ENCODE data around the gene NLRC5.
"Not testable (repeated sequence)": the region's sequence is repeated elsewhere in the genome, so short reads cannot be mapped to it uniquely, and the experiment has no call there.

Gene NLRC5

DNA sequence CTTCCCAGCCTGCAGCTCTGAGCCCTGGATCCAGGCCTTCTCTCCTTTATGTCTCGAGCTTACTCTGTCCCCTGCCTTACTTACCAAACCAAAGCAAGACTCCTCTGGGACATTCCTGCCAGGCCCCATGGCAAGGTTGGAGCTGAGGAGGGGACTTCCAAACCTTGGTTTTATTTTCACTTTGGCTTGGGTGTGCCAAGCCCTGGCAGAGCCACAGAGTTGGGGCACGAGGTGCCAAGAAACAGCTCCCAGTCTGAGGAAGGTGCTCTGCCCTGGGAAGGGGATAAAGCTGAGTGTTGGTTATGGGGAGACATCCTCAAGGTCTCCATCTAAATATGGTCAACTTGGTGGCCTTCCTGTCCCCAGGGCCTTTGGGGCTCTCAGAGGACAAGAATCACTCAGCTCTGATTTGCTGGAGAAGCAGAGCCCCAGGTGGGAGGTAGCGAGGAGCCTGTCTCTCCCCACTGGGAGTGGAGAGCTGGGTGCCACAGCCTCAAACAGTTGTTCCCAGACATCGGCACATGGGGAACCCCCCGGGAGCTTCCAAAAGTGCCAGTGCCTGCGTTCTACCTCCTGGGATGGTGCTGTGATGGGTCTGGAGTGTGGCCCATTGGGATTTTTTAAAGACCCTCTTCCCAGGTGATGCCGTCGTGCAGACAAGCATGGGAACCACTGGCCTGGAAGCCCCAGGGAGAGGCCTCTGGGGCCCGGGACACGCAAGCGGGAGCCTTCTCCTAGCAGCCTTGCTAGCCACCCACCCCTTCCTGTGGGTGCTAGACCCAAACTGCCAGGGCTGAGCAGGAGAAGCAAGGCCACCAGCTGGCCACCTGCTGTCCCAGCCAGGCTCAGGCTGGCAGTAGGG, 10.3 kb downstream of the NLRC5 start:
- no peak for DNase-seq (ENCODE audit: low read depth)

DNA sequence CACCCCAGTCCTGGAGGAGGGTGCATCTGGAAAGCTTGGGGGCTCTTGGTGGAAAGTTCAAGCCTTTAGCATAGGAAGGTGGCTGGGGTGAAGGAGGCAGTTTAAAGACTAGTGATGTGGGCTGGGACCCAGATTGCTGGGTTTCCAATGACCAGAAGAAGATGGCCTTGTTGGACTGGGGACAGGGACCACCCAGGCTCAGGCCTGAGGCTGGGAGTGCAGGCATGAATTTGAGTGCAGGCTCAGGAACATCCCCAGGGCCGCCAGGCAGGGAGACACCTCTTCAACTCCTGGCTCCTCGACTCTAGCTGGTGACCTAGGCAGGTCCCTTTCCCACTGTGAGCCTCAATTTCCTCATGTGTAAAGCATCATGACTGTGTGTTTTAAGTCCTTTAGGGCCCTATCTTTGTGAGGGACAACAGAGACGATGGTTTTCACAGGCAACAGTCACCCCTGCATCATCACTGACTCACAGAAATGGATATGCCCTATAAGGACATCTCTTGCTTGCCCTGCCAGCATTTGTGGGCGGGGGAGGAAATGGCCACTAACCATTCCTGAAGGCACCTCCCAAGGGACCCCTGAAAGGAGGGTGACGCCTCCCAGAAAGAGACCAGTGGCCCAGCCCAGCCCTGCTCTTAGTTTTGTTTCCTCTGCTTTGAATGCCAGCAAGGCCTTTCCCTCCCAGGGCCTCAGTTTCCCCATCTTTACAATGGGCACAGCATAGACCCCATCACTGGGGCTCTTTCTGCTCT, 11.1 kb downstream of the NLRC5 start:
- peak; percentile 72 for DNase-seq (ENCODE audit: low read depth)

DNA sequence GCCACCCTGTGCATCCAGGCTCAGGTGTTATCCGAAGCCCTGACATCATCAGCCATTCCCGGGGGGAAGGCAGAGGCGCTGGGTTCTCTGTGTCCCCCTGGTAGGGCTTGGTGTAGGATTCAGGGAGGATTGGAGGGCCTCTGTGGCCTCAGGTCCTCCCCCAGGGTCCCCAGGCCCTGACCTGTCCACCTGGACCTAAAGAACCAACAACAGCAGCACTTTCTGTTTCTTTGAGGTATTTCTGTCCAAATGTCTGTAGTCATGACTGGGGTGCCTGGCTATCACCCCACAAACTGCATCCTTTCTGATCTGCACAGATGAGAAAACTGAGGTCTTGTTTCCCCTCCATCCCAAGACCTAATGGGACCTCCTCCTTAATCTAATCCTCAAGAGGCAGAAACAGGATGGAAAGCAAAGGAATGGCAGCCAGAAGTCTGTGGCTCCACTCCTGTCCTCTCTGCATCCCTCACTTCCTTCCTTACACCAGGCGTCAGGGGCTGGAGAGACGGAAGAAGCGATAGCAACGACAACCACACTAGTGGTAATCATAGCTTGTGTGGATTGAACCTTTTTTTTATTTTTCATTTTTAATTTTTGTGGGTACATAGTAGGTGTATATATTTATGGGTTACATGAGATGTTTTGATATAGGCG, 11.8 kb downstream of the NLRC5 start:
- DNase-seq (ENCODE audit: low read depth) = no peak

DNA sequence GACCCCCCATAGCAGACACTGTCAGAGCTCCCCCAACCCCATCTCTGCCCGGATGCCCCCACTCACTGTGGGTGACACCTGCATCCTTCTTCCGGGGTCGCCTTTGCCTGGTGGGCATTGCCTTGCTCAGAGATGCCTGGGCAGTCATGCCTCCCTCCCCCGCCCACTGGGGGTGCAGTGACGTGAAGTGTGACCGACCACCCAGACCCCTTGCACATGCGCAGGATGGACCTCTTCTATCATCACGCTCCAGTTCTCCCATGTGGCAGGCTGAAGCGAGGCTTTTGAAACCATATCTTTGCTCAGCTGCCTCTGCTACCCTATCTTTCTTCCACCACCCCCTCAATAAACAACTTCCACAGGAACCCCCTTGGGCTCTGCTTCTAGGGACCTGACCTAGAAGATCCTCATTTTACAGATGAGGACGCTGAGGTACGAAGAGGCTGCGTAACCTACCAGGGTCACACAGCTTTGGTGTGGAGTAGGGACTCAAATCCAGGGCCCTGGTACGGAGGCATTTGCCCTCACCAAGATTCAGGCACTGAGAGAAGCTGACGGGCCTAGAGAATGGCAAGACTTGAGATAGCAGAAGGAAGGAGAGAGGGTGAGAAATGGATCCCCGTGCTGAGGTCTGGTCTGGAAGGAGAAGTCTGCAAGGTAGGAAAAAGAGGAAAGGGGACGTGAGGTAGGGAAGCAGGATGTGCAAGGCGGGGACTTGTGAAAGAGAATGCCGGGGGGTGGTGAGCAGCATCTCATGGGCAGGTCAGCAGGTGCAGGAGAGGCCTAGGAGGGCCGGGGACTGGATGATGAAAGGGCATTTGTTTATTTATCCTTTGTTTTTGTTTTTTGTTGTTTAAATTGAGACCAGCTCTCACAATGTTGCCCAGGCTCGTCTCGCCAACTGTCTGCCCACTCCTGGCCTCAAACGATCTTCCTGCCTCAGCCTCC, 14.4 kb downstream of the NLRC5 start:
- DNase-seq (ENCODE audit: low read depth) = no peak

DNA sequence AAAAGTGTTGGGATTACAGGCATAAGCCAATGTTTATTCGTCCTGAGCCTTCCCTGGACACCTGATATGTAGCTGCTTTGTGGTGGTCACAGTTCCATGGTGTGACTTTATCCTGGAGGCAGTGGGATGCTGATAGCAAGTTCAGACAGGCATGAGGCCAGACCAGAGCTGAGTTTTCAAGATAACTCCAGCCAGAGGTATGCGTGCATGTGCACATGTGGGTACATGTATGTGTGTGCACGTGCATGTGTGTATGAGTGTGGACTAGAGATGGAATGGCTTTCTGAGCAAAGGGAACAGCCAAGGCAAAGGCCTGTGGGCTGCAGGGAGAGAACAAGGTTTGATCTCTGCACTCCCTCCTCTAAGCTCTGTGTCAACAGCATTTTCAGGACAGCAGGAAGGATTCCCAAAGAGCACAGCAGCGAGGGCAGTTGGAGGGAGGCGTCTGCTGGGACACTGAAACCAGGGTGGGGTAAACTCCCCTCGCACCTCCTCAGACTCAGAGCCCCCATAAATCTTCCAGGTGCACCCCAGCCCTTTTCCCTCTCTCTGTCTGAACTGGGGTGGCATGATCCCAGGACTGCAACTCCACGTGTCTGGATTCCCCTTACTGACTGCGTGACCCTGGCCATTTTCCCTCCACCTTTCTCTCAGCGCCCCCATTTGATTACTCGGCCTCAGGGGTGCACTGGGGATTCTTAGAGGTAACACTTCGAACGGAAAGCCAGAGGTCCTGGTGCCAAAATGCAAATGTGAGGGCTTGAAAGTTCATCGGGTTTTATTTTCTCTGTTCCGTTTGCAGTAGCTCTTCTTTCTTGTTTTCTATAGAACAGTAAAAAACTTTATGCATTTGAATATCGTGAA, 15.3 kb downstream of the NLRC5 start:
- no peak for DNase-seq (ENCODE audit: low read depth)

DNA sequence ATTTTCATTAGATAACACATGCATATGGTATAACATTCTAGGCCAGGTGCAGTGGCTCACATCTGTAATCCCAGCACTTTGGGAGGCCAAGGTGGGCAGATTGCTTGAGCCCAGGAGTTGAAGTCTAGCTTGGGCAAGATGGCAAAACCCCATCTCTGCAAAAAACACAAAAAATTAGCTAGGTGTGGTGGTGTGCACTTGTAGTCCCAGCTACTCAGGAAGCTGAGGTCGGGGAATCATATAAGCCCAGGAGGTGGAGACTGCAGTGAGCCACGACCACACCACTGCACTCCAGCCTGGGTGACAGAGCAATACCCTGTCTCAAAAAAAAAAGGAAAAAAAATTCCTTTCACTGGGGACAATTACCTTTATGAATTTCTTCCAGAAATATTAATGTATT, 16.2 kb downstream of the NLRC5 start:
- DNase-seq (ENCODE audit: low read depth) = not testable (repeated sequence)

DNA sequence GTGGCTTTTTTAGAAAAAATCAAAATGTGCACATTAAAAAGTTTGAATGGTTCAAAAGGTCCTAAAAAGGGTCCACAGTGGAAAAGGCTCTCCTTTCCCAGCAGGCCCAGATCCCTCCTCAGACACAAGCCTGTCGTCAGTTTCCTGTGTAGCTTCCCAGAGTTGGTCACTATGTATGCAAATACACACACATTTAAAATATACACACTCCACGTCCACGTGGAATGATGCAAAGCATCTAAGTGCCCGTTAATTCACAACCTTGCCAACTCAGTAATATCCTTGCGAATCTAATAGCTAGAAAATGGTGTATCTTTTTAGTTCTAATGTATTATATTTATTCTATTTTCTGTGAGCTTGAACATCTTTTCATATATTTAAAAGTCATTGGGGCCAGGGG, 17.7 kb downstream of the NLRC5 start:
- DNase-seq (ENCODE audit: low read depth) = no peak

DNA sequence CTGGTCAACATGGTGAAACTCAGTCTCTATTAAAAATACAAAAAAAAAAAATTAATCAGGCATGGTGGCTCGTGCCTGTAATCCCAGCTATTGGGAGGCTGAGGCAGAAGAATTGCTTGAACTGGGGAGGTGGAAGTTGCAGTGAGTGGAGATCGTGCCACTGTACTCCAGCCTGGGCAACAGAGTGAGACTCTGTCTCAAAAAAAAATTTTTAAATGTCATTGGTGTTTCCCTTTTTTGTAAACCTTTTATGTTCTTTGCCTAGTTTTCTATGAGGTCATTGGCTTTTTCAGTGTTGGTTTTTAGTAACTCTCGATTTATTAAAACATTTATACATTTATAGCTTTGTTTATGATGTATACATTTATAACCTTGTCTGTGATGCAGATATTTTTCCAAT, 18.2 kb downstream of the NLRC5 start:
- DNase-seq (ENCODE audit: low read depth) = no peak

DNA sequence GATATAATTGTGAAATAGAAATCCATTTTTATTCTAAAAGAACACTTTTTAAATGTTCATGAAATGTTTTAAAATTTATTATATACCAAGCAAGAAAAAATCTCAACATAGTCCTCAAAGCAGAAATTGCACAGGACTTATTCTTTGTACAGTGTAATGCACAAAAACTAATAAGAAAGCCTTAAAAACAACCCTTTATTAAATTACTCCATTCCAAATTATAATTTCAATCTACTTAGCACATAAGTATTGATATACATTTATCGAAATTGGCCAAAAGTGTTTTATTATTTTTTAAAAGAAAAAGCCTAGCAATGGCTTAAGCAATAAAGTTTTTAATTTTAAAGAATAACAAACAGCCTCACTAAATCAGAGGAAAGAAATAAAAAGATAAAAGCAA, 19.1 kb downstream of the NLRC5 start:
- no peak for DNase-seq (ENCODE audit: low read depth)

DNA sequence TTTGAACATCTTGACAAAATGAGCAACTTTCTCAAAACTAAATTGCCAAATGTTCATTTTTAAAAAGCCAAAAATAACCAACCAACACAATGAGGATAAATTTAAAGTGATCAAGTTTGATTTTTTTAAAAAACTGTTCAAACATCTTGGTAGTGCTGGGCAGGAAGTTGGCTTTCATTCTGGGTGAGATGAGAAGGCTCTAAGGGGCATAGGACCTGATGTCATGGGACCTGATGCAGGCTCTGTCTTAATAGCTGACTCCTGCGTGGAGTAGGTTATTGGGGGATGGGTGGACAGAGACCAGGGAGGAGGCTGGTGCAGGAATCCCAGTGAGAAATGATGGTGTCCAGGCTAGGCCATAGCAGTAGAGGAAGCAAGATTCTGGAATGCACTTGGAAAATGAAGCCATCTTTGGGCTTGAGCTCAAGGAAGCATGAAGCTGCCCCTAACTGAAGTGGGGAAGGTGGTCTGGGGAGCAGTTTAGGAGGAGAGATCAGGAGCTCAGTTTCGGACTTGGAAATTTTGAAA, 20.4 kb downstream of the NLRC5 start:
- DNase-seq (ENCODE audit: low read depth) = no peak

DNA sequence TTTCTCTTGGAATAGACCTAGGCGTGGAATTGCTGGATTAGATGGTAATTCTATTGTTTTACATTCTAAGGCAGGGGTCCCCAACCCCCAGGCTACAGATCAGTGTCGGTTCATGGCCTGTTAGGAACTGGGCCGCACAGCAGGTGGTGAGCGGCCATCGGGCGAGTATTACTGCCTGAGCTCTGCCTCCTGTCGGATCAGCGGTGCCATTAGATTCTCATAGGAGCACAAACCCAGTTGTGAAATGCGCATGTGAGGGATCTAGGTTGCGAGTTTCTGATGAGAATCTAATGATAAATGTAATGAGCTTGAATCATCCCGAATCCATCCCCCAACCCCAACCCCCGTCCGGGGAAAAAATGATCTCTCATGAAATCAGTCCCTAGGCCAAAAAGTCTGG, 23.0 kb downstream of the NLRC5 start:
- no peak for DNase-seq (ENCODE audit: low read depth)

DNA sequence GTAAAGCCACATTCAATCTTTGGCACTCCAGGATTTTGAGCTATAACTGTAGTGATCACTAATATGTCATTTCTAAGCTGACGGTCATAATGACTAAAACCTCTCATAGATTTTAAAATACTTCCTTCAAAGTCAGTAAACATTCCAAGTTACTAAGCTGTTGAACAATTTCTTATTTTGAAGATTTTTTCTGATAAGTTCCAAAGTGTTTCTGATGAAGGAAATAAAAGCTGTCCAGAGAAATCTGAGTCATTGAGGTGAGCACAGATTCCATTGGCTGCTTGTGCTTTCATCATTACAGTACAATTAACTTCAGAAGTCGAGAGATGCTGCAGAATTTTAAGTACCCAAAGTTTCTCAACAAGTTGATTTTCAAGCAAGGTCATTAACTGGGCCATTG, 23.9 kb downstream of the NLRC5 start:
- no peak for DNase-seq (ENCODE audit: low read depth)

DNA sequence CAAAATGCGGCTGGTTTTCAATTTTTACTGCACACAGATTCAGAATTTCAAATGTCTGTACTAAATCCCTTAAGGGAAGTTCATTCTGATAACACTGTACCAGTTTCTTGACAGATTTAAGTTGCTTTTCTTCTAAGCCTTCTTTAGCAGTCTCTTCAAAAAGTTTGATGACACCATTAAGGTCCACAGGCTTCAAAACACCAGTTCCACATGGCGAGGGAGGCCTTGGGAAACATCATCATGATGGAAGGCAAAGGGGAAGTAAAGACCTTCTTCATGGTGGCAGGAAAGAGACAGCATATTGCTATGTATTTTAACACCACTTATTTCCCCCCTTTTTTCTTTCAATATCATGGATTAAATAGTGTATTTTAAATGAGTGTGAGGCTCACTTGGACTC, 24.5 kb downstream of the NLRC5 start:
- DNase-seq (ENCODE audit: low read depth) = no peak

DNA sequence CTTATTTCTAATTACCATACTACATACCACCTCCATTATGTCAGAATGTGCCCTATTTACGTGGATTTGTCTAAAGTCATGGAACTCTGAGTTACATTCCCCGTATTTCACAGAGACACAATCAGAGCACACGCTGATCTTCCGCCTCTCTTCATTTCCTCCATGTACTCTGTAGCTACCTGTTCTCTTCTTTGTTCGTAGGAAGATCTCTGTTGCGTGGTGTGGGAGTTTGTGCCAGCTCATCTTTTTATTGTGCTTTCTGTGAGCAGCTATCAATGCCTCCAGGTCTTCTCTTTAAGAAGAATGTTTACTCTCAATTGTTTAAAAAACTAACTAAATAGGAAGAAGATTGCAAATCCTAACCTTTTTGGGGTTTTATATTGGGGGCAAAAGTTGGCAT, 26.9 kb downstream of the NLRC5 start:
- no peak for DNase-seq (ENCODE audit: low read depth)

DNA sequence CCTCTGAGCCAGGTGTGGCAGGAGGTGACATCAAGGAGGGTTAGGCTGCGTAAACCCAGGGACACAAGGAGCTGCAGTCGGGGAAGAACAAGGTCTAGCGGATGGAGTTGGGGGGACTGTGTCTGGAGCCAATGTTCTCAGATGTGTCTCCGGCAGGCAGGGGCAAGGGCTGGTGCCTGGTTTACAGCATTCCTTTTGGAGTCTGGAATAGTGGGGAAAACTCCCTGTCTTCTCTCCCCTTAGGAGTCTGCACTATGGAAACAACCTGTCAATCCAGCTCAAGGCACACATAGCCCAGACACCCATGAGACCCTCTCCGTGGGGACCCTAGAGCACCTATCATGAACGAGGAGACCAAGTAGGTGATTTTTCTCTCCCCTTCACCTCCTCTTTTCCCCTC, 27.5 kb downstream of the NLRC5 start:
- DNase-seq (ENCODE audit: low read depth) = no peak

DNA sequence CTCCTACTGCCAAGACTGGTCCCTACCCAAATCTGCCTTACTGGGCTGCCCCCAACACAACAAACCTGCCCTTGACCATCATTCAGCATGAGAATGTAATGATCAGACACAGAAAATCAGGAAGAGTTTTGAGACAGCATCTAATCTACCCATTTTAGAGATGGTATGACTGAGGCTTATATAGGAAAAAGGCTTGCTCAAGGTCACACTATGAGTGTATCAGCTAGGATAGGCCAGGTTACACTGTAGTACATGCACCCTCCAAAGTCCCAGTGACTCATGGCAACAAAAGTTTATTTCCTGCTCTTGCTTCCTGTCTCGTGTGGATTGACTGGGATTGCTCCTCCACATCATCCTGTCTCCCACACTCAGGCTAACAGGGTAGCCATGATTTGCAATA, 27.9 kb downstream of the NLRC5 start:
- no peak for DNase-seq (ENCODE audit: low read depth)

DNA sequence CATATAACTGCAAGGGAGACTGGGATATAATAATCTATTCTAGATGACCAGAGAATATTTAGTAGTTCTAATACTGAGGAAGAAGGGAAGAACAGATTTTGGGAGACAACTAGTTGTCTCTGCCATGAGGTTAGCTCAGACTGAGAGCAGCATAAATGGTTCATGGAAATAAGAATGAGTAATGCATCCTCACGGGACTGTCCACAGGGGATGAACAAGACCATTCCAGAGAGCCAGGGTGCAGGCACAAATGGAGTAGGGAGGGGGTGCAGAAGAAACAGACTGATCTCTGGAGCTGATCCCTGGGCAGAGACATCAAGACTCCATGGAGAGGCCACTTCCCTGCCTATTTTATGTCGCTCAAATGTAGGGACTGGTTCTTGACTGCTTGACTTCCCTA, 30.4 kb downstream of the NLRC5 start:
- DNase-seq (ENCODE audit: low read depth) = no peak

DNA sequence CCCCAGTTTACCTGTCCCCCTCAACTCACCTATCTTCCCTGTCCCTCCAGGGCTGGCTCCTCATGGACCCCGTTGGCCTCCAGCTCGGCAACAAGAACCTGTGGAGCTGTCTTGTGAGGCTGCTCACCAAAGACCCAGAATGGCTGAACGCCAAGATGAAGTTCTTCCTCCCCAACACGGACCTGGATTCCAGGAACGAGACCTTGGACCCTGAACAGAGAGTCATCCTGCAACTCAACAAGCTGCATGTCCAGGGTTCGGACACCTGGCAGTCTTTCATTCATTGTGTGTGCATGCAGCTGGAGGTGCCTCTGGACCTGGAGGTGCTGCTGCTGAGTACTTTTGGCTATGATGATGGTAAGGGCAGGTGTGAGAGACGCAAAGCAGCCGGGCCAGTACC, 31.3 kb downstream of the NLRC5 start:
- no peak for DNase-seq (ENCODE audit: low read depth)

DNA sequence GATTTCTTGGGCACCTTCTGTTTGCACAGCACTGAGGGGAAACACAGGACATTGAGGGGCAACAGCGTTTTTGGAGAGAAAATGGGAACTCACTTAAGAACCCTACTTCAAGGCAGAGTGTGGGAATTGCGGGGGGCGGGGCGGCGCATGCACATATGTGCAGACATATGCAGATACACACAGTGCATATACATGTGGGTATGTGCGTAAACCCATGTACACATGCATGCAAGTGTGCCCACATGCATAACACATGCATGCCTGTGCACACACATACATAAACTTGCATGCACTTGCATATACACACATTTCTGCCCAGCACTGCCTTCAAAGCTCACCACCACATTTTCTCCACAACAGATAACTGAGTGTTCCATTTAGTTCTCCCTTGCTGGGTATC, 32.4 kb downstream of the NLRC5 start:
- no peak for DNase-seq (ENCODE audit: low read depth)

DNA sequence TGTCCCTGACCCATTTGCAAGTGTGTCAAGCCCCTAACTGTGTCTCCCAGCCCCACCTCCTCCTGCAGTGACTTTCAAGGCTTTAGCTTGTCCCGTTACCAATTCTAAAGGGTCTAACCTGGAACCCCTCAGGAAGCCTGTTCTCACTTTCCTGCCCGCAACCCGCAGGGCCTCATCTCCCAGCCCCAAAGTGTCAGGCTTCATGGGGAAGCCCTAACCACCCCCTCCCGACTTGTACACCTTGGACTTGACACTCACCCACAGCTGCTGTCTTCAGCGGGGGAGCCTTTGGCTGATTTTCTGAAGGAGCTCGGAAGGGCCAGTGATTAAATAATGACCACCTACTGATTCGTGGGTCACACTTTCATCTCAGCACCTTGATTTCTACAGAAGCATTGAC, 33.1 kb downstream of the NLRC5 start:
- no peak for DNase-seq (ENCODE audit: low read depth)

Measured in fibroblast of the conjunctiva (primary cell).